Measurements from ENCODE around the gene COG3. TPM values are rescaled to one million over a fixed set of nuclear protein-coding genes. Genes with fewer than 3 reads are reported as not detected.
A peak's percentile ranks its signal among the peaks of the same experiment; 100 is the strongest.

COG3 gene
- total RNA-seq, 1 experiment from 2014 or later = 20.3 TPM

GRCh38 chr13:45464141-45464686, 525 bp upstream of the COG3 start:
- Histone ChIP-seq H3K9me3 (ENCODE audit: low read depth, low read length, poor library complexity, severe bottlenecking) (no peaks in the 10 kb centered on the region), H3K27ac (ENCODE audit: low read depth, low read length, poor library complexity, severe bottlenecking) (peak overlapping the region; percentile 42), H3K27me3 (replicated peaks; ENCODE audit: insufficient read depth, low read depth, low read length, poor library complexity) (no peaks in the 10 kb centered on the region), H3K36me3 (ENCODE audit: insufficient read depth, low read length, poor library complexity, severe bottlenecking) (no peaks in the 10 kb centered on the region), H3K4me3 (ENCODE audit: low read depth, low read length, poor library complexity, severe bottlenecking) (peak overlapping the region; percentile 80), H3K4me1 (ENCODE audit: insufficient read depth, low read length, poor library complexity, severe bottlenecking) (peaks cover 27% of the 10 kb centered on the region)
- intact Hi-C loops (cut with micrococcal nuclease; ENCODE audit: unreplicated experiment) = loop anchor here (2.0 kb wide), 1 partner anchor 45 kb away; the partner anchor contains the start of gene SLC25A30
- POLR2A ChIA-PET (ENCODE audit: low non-redundant PET) = interaction anchor here (0.6 kb wide), 1 partner anchor 20 kb away, joined by 3 read pairs; no protein-coding TSS in a partner anchor
- DNase-seq (ENCODE audit: low spot score) = no peak
- BruUV-seq (replicated peaks) = no TSS peak
- CTCF ChIA-PET = interaction anchor here (0.6 kb wide), 1 partner anchor 22 kb away, joined by 3 read pairs; no protein-coding TSS in a partner anchor
- TF ChIP-seq EZH2 (IDR thresholded peaks at IDR 0.05; ENCODE audit: borderline replicate concordance, low read depth, low read length, poor library complexity, severe bottlenecking) = no peak
- no peak for TF ChIP-seq CTCF (conservative IDR thresholded peaks at IDR 0.05; ENCODE audit: low read depth, low read length)

GRCh38 chr13:45466359-45466758, 1.6 kb downstream of the COG3 start:
- no peak for TF ChIP-seq EZH2 (IDR thresholded peaks at IDR 0.05; ENCODE audit: borderline replicate concordance, low read depth, low read length, poor library complexity, severe bottlenecking)
- TF ChIP-seq CTCF (conservative IDR thresholded peaks at IDR 0.05; ENCODE audit: low read depth, low read length) = no peak
- CTCF ChIA-PET = no interaction called here
- Histone ChIP-seq H3K4me1 (ENCODE audit: insufficient read depth, low read length, poor library complexity, severe bottlenecking) (peaks cover 27% of the 10 kb centered on the region), H3K27ac (ENCODE audit: low read depth, low read length, poor library complexity, severe bottlenecking) (no peak overlapping the region), H3K36me3 (ENCODE audit: insufficient read depth, low read length, poor library complexity, severe bottlenecking) (no peaks in the 10 kb centered on the region), H3K9me3 (ENCODE audit: low read depth, low read length, poor library complexity, severe bottlenecking) (no peaks in the 10 kb centered on the region), H3K27me3 (replicated peaks; ENCODE audit: insufficient read depth, low read depth, low read length, poor library complexity) (no peaks in the 10 kb centered on the region), H3K4me3 (ENCODE audit: low read depth, low read length, poor library complexity, severe bottlenecking) (peak overlapping the region; percentile 80)
- DNase-seq (ENCODE audit: low spot score) = no peak
- BruUV-seq (replicated peaks) = TSS peak; percentile 38
- intact Hi-C loops (cut with micrococcal nuclease; ENCODE audit: unreplicated experiment) = no loop called here
- POLR2A ChIA-PET (ENCODE audit: low non-redundant PET) = no interaction called here

- Histone ChIP-seq H3K9me3 (ENCODE audit: low read depth, low read length, poor library complexity, severe bottlenecking) (peaks cover 3% of the 10 kb centered on the region), H3K4me3 (ENCODE audit: low read depth, low read length, poor library complexity, severe bottlenecking) (no peak overlapping the region), H3K36me3 (ENCODE audit: insufficient read depth, low read length, poor library complexity, severe bottlenecking) (no peaks in the 10 kb centered on the region), H3K4me1 (ENCODE audit: insufficient read depth, low read length, poor library complexity, severe bottlenecking) (peaks cover 27% of the 10 kb centered on the region), H3K27ac (ENCODE audit: low read depth, low read length, poor library complexity, severe bottlenecking) (no peak overlapping the region), H3K27me3 (replicated peaks; ENCODE audit: insufficient read depth, low read depth, low read length, poor library complexity) (no peaks in the 10 kb centered on the region)
- BruUV-seq (replicated peaks) = no TSS peak
- ChIA-PET CTCF (no interaction called here), POLR2A (ENCODE audit: low non-redundant PET) (no interaction called here)
- no peak for TF ChIP-seq EZH2 (IDR thresholded peaks at IDR 0.05; ENCODE audit: borderline replicate concordance, low read depth, low read length, poor library complexity, severe bottlenecking)
- TF ChIP-seq CTCF (conservative IDR thresholded peaks at IDR 0.05; ENCODE audit: low read depth, low read length) = no peak
- intact Hi-C loops (cut with micrococcal nuclease; ENCODE audit: unreplicated experiment) = no loop called here
- DNase-seq (ENCODE audit: low spot score) = no peak
These were observed 3.9 kb downstream of the COG3 start for GRCh38 chr13:45468635-45469034.
